Tibial nerve (tissue), 4 donors: ENCODE results near the gene UBE2D2.

Source experiments
- EP300 ChIP-seq, 2 donors: sonication (generic); formaldehyde crosslinking; IDR thresholded peaks; one replicate each; pipeline ENCODE4 v1.6.1; 2017; ENCODE audit warnings: antibody characterized with exemption in 2 of 2, mild to moderate bottlenecking in 1 of 2
- POLR2A ChIP-seq, 2 donors: fragments of 450-650 bp; IDR thresholded peaks; one replicate each; pipeline ENCODE4 v1.6.1; 2017; ENCODE audit warnings: antibody characterized with exemption in 2 of 2, mild to moderate bottlenecking in 2 of 2, moderate library complexity in 2 of 2
- TF ChIP-seq, protein P1 (sequence below), 5 experiments: fragments of 200-600 bp in 3 of 5; fragments of 450-650 bp in 2 of 5; sonication (generic) in 3 of 5; IDR thresholded peaks; one replicate each; pipeline ENCODE4 v1.5.1; 2016 to 2019; ENCODE audit warnings: antibody characterized with exemption in 5 of 5, mild to moderate bottlenecking in 3 of 5, moderate library complexity in 2 of 5

DNA sequence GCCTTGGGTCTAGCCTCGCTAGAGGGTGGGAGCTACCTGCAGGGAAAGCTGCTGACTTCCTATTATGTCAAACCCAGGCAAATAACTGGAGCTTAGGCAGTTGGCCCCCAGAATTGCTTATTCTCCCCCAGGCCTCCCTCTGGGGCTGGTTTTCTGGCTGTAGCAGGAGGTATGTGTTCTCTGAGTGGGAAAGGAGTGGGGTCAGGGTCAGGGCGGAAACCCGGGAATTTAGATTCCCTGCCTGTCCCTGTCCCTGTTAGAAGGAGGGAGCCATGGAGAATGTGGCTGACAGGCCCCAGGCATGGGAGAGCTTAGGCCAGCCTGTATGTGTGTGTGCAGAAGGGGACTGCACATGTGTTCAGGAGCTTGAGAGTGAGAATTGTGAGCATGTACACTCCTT is 73.4 kb downstream of the UBE2D2 start:
- TF ChIP-seq, protein P1, sequence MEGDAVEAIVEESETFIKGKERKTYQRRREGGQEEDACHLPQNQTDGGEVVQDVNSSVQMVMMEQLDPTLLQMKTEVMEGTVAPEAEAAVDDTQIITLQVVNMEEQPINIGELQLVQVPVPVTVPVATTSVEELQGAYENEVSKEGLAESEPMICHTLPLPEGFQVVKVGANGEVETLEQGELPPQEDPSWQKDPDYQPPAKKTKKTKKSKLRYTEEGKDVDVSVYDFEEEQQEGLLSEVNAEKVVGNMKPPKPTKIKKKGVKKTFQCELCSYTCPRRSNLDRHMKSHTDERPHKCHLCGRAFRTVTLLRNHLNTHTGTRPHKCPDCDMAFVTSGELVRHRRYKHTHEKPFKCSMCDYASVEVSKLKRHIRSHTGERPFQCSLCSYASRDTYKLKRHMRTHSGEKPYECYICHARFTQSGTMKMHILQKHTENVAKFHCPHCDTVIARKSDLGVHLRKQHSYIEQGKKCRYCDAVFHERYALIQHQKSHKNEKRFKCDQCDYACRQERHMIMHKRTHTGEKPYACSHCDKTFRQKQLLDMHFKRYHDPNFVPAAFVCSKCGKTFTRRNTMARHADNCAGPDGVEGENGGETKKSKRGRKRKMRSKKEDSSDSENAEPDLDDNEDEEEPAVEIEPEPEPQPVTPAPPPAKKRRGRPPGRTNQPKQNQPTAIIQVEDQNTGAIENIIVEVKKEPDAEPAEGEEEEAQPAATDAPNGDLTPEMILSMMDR (IDR thresholded peaks at IDR 0.05): no peak
- TF ChIP-seq POLR2A (IDR thresholded peaks at IDR 0.05) (no peak), EP300 (IDR thresholded peaks at IDR 0.05) (no peak)
